GM12873 (cell line): Measurements from ENCODE around the gene DISC1.

Experiments used
- TF ChIP-seq, protein P1 (sequence below): IDR thresholded peaks from 2 replicates; pipeline ENCODE4 v1.5.1; 2012; ENCODE audit warnings: low read depth, mild to moderate bottlenecking, moderate library complexity, low read length, control low read depth; ENCODE audit not compliant: insufficient read depth; ENCODE audit errors: missing control alignments

The DISC1 gene

DNA sequence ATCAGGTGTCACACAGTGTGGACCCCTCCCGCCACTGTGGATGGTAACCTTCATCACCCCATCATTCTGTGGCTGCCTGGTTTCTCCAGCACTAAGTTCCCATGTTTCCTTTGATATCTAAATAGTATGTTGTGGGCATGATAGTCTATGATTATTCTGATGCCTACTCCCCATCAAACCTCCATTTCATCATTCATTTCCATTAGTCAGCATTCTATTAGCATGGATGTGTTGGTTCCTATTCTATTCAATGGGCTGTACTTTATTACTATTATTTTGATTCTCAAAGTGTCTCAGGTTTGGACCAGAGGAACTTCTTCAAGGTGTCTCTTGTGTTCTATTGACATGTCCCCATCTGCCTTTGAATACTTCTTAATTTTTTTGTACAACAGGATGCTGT is 112.0 kb downstream of the DISC1 start:
- TF ChIP-seq, protein P1, sequence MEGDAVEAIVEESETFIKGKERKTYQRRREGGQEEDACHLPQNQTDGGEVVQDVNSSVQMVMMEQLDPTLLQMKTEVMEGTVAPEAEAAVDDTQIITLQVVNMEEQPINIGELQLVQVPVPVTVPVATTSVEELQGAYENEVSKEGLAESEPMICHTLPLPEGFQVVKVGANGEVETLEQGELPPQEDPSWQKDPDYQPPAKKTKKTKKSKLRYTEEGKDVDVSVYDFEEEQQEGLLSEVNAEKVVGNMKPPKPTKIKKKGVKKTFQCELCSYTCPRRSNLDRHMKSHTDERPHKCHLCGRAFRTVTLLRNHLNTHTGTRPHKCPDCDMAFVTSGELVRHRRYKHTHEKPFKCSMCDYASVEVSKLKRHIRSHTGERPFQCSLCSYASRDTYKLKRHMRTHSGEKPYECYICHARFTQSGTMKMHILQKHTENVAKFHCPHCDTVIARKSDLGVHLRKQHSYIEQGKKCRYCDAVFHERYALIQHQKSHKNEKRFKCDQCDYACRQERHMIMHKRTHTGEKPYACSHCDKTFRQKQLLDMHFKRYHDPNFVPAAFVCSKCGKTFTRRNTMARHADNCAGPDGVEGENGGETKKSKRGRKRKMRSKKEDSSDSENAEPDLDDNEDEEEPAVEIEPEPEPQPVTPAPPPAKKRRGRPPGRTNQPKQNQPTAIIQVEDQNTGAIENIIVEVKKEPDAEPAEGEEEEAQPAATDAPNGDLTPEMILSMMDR: no peak

DNA sequence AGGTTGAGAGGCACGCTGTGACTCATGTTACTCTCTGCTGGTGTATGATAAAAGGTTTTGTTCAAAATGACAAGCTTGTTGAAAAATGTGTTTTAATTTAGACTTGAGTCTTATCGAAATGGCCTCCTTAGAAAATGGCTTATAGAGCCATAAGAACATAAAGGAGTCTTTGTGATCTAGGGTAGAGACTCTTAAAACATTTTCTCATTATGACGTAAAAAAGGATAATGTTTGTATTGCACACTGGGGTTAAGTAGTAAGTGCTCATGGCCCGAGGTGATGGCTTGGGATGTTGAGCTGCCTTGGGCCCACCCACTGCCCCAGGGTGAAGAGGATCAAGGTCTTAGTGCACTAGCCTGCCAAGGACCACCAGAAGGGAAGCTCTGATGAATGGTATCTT is 117.4 kb downstream of the DISC1 start:
- TF ChIP-seq, protein P1: no peak

DNA sequence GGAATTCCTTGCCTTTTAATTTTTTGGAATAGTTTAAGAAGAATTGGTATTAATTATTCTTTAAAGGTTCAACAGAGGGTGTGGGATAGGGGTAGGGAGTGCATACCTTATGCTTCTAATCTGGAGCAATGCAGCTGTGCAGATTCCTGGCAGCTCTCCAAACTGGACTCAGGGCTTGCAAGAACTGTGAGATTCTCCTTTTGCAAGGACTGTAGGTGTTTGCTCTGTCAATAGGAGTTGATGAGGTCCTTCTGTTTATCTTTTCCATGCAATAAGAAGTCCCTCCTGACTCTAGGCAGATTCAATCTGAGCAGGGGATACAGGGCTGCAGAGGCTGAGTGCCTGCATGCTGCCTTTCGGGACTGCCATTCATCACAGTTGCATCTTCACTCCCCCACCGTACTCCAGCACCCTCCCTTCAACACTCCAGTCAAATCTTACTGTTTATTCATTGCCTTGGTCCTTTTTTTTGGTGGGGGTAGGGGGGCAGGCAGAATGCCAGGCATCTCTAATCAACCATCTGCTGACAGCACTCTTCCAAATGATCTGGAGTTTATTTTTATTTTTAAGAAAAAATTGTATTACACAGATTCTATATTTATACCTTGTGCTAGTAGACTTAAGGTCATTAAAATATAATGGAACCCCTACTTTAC is 122.3 kb downstream of the DISC1 start:
- TF ChIP-seq, protein P1: no peak

DNA sequence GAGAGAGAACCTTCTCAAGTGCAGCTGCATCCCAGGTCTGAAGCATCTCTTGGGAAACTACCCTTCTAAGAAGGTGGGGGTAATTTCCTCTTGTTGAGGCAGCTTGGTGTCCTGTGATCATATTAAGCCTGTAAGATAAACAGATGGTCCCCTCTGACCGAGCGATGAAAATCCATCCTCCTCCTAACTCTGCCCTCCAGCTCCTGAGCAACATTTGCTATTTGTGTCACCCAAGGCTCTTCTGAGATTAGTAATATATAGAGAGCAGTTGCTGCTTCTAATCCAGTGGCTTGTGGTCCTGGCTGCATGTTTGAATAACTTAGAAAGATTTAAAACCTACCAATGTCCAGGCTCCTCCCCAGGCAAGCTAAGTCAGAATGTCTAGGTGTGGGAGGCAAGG is 123.7 kb downstream of the DISC1 start:
- TF ChIP-seq, protein P1: no peak

DNA sequence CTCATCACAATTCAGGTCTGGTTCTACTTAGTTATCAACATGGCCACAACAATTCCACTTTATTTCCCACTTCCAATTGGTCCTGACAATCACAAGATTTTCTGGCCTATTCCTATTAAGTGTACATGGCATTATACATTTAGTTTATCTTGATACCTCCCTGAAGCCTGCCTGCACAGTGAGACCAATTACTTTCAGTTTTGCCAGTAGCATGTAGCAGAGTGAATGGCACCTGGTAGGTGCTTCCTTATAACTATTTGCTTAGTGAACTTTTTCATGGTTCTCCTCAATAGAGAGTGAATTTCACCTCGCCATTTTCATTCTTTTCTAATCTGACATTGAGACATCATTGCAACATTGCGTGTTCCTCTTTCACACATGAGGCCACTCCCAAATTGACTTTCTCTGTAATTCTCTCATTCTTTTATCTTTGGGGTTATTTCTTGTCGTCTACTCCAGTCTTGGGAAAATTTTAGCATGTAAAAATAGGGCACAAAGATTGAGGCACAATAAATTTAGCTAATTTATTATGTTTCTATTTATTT is 124.3 kb downstream of the DISC1 start:
- TF ChIP-seq, protein P1: no peak

DNA sequence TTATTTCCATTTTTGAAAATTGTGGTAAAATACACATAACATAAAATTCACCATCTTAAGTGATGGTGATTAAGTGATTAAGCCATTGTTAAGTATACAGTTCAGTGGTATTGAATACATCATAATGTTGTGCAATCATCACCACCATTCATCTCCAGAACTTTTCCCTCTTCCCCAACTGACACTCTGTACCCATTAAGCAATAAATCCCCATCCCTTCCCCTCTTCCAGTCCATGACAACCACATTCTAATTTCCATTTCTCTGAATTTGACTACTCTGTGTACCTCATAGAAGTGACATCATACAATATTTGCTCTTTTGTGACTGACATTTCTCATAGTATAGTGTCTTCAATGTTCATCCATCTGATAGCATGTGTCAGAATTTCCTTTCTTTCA is 124.8 kb downstream of the DISC1 start:
- TF ChIP-seq, protein P1: no peak

DNA sequence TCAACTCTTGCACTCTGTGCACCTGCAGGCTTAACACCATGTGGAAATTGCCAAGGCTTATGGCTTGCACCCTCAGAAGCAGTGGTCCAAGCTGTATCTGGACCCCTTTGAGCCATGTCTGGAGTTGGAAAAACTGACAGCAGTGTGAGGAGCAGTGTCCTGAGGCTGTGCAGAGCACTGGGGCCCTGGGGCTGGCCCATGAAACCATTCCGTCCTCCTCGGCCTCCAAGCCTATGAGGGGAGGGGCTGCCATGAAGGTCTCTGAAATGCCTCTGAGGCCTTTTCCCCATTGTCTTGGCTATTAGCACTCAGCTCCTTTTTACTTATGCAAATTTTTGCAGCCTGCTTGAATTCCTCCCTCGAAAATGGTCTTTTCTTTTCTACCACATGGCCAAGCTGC is 126.7 kb downstream of the DISC1 start:
- TF ChIP-seq, protein P1: no peak
